Stomach (tissue), 9 donors: ENCODE data around the gene CDK7. TPM values are rescaled to one million over a fixed set of nuclear protein-coding genes. Genes with fewer than 3 reads are reported as not detected.
A peak's percentile ranks its signal among the peaks of the same experiment; 100 is the strongest.

Experiments
- DNase-seq, 2 donors: peaks; one replicate each; pipeline versions ENCODE4 v3.0.0 to v3.0.0-alpha.2; 2013 to 2019
- H3K27ac ChIP-seq, 5 donors: fragments of 200-600 bp in 4 of 5; sonication (generic) in 4 of 5; one replicate each; pipeline ENCODE4 v1.5.1; 2013 to 2019; ENCODE audit warnings: mild to moderate bottlenecking in 1 of 5, moderate library complexity in 1 of 5
- H3K27me3 ChIP-seq, 3 donors: fragments of 200-600 bp; sonication (generic); one replicate each; pipeline ENCODE4 v1.5.1; 2017 to 2019; ENCODE audit warnings: mixed run types in 1 of 3
- H3K36me3 ChIP-seq, 4 donors: fragments of 200-600 bp; sonication (generic); 1 replicate in 3 of 4; 2 replicates in 1 of 4; pipeline ENCODE4 v1.5.1; 2016 to 2019
- H3K4me1 ChIP-seq, 4 donors: fragments of 200-600 bp; sonication (generic); one replicate each; pipeline ENCODE4 v1.5.1; 2016 to 2019
- H3K4me3 ChIP-seq, 4 donors: fragments of 200-600 bp; sonication (generic) in 3 of 4; one replicate each; pipeline ENCODE4 v1.5.1; 2016 to 2019; ENCODE audit warnings: mild to moderate bottlenecking in 1 of 4
- H3K9me3 ChIP-seq, 4 donors: fragments of 200-600 bp; sonication (generic); one replicate each; pipeline ENCODE4 v1.5.1; 2016 to 2019
- EP300 ChIP-seq: sonication (generic); formaldehyde crosslinking; IDR thresholded peaks from one replicate; pipeline ENCODE4 v1.6.1; 2017; ENCODE audit warnings: antibody characterized with exemption
- POLR2A ChIP-seq, 4 donors: fragments of 450-650 bp; IDR thresholded peaks; one replicate each; pipeline ENCODE4 v1.6.1; 2016; ENCODE audit warnings: antibody characterized with exemption in 4 of 4, control low read depth in 2 of 4, mild to moderate bottlenecking in 1 of 4, moderate library complexity in 1 of 4
- POLR2AphosphoS5 ChIP-seq, 3 donors: sonication (generic); formaldehyde crosslinking; IDR thresholded peaks; one replicate each; pipeline ENCODE4 v1.6.1; 2016; ENCODE audit warnings: antibody characterized with exemption in 3 of 3
- WGBS, 5 donors: extraction: QIAGEN DNeasy Blood & Tissue Kit in 3 of 5; methylation state at CpG; one replicate each; pipeline versions ENCODE4 v1.1.5 to v1.1.7; 2013 to 2018; 5-methylcytosine and 5-hydroxymethylcytosine counted together
- intact Hi-C: fragments of 100-400 bp; cut with DNase I; formaldehyde crosslinking; loops from one replicate; pipeline ENCODE4 v1.15.1; 2023; ENCODE audit warnings: low total_unique reads
- polyA plus RNA-seq, 3 donors: library from polyadenylated mRNA; stranded (reverse); fragments of 200-250 nt; gene quantifications; one replicate each; pipeline ENCODE4 v1.2.3, GENCODE V29; 2013
- total RNA-seq, 5 donors: library from RNA; depleted of rRNA; stranded (reverse); fragments of >200 nt; gene quantifications; one replicate each; pipeline versions ENCODE4 v1.1.0 to v1.2.3, GENCODE V29; 2014 to 2016
- TF ChIP-seq, protein P1 (sequence below), 7 experiments: fragments of 450-650 bp in 4 of 7; fragments of 200-600 bp in 3 of 7; sonication (generic) in 3 of 7; IDR thresholded peaks; one replicate each; pipeline ENCODE4 v1.5.1; 2016 to 2019; ENCODE audit warnings: antibody characterized with exemption in 7 of 7, control low read depth in 2 of 7, mild to moderate bottlenecking in 1 of 7
- donor health status: healthy with polysubstance abuse.
- donor health status: Bipolar disorder and iron deficiency.
- donor health status: healthy.

The CDK7 gene
- total and polyA plus RNA-seq, 8 donors, result 5.8 to 51.4 (median 24.0) TPM; not detected in 2

DNA sequence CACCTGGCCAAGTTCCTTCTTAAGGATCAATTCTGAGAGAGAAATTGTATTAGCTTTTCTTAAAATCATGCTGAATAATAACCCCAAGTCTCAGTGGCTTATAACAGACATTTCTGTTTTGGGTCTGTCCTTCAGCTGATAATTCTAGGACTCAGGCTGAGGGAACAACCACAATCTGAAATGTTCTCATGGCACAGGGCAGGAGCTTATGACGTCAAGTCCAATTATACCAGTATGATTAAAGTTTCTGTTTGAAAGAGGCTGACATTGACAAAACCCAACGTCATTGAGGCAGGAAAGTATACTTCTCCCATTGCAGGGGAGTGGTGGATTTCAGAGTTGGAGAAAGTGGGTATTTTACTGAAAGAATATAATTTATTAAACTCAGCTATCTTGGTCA lies 23.5 kb upstream of the CDK7 start:
- no peak for DNase-seq
- intact Hi-C loops, result no loop called here
- H3K4me1 ChIP-seq, result no peaks in the 10 kb centered on the region
- H3K9me3 ChIP-seq, result no peaks in the 10 kb centered on the region
- no peaks in the 10 kb centered on the region for H3K27me3 ChIP-seq
- WGBS, 5 donors, result 89 to 98% (median 90%) methylated on average over 2 of the region's 2 CpGs
- no peak overlapping the region for H3K4me3 ChIP-seq
- no peak overlapping the region for H3K27ac ChIP-seq
- no peaks in the 10 kb centered on the region for H3K36me3 ChIP-seq
- TF ChIP-seq POLR2AphosphoS5 (IDR thresholded peaks at IDR 0.05) (no peak), EP300 (no peak), POLR2A (IDR thresholded peaks at IDR 0.05) (no peak)
- TF ChIP-seq, protein P1, sequence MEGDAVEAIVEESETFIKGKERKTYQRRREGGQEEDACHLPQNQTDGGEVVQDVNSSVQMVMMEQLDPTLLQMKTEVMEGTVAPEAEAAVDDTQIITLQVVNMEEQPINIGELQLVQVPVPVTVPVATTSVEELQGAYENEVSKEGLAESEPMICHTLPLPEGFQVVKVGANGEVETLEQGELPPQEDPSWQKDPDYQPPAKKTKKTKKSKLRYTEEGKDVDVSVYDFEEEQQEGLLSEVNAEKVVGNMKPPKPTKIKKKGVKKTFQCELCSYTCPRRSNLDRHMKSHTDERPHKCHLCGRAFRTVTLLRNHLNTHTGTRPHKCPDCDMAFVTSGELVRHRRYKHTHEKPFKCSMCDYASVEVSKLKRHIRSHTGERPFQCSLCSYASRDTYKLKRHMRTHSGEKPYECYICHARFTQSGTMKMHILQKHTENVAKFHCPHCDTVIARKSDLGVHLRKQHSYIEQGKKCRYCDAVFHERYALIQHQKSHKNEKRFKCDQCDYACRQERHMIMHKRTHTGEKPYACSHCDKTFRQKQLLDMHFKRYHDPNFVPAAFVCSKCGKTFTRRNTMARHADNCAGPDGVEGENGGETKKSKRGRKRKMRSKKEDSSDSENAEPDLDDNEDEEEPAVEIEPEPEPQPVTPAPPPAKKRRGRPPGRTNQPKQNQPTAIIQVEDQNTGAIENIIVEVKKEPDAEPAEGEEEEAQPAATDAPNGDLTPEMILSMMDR (IDR thresholded peaks at IDR 0.05), result no peak

DNA sequence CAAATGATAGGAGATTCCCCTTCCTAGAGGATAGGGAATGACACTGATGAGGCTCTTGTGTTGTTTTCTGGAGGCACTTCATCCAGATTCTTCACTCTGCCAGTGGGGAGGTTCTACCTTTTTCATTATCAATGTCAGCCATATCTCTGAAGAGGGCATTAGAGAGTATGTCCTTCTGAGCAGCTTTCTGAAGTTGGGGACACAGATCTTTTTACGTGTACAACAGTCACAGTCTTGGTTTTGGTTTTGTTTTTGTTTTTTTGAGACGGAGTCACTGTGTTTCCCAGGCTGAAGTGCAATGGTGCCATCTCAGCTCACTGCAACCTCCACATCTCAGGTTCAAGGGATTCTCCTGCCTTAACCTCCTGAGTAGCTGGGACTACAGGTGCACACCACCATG lies 22.7 kb upstream of the CDK7 start:
- H3K27ac ChIP-seq, result no peak overlapping the region
- no peaks in the 10 kb centered on the region for H3K36me3 ChIP-seq
- H3K4me1 ChIP-seq, result peaks cover 0 to 4% (median 4%) of the 10 kb centered on the region in 4 donors
- intact Hi-C loops, result no loop called here
- H3K9me3 ChIP-seq, result no peaks in the 10 kb centered on the region
- no peak for DNase-seq
- 79 to 91% (median 82%) methylated on average over 2 of the region's 2 CpGs for WGBS, 5 donors
- TF ChIP-seq EP300 (no peak), POLR2A (IDR thresholded peaks at IDR 0.05) (no peak)
- TF ChIP-seq, protein P1 (IDR thresholded peaks at IDR 0.05), result no peak
- no peaks in the 10 kb centered on the region for H3K27me3 ChIP-seq
- H3K4me3 ChIP-seq, result no peak overlapping the region

DNA sequence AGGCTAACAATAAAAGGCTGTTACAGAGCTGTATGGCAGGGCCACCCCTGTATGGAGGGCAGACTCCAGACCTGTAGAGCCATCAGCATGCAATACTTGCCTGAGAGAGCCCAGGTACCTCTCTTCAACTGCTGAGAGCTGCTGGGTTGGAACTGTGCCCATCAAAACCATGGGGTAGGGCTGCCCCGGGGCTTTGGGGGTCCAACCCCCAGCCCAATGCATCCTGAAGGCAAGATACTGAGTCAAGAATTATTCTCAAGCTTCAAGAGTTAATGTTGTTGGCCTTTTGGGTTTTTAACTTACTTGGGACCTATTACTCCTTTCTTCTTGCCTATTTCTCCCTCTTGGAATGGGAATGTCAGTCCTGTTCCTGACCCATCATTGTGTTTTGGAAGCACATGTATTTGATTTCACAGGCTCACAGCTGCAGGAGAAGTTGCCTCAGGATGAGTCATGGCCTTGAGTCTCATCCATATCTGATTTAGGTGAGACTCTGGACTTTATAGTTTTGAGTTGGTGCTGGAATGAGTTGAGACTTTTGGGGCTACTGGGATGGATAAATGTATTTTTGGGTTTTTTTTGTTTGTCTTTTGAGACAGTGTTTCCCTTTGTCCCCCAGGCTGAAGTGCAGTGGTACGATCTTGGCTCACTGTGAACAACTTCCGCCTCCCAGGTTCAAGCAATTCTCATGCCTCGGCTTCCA lies 21.0 kb upstream of the CDK7 start:
- TF ChIP-seq POLR2A (IDR thresholded peaks at IDR 0.05), result no peak
- H3K27ac ChIP-seq, result no peak overlapping the region
- intact Hi-C loops, result no loop called here
- no peak overlapping the region for H3K4me3 ChIP-seq
- 94 to 98% (median 97%) methylated on average over 4 of the region's 4 CpGs for WGBS, 5 donors
- no peaks in the 10 kb centered on the region for H3K27me3 ChIP-seq
- DNase-seq, result no peak
- H3K36me3 ChIP-seq, result no peaks in the 10 kb centered on the region
- H3K9me3 ChIP-seq, result no peaks in the 10 kb centered on the region
- H3K4me1 ChIP-seq, result peaks cover 1 to 10% (median 10%) of the 10 kb centered on the region in 4 donors

DNA sequence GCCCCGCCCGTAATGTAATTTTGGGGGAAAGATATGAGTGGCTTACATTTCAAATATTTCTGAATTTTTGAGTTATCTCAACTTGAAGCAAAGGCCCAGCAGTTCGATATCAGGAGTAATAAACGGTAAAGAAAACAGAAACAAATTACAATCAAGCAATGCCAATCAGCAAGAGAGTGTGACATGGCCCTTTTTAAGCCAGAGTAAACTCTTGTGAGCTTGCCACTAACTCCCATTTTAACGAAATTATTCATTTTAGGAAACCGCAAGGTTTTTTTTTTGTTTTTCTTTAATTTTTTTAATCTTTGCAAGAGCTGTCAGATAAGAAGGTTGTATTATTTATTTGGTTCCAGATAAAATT lies 17.6 kb upstream of the CDK7 start:
- 15 to 38% (median 30%) methylated on average over 6 of the region's 6 CpGs for WGBS, 5 donors
- no peak for DNase-seq
- Histone ChIP-seq H3K27me3 (no peaks in the 10 kb centered on the region), H3K36me3 (no peaks in the 10 kb centered on the region), H3K9me3 (no peaks in the 10 kb centered on the region), H3K4me3 (peak overlapping the region; percentile 84 to 99 (median 99)), H3K27ac (peak overlapping the region in 4 of 5 donors; percentile 95 to 98 (median 96)), H3K4me1 (peaks cover 9 to 23% (median 19%) of the 10 kb centered on the region in 4 donors)
- intact Hi-C loops, result no loop called here
- TF ChIP-seq, protein P1 (IDR thresholded peaks at IDR 0.05), result no peak
- TF ChIP-seq POLR2A (IDR thresholded peaks at IDR 0.05) (no peak), EP300 (no peak), POLR2AphosphoS5 (IDR thresholded peaks at IDR 0.05) (no peak)
